Skin epidermis (tissue), 12 donors: Measurements from ENCODE around the gene RNU6-8.

Experiments
- H3K27ac ChIP-seq, 21 experiments: fragments of 200-600 bp; sonication (generic) in 11 of 21; one replicate each; pipeline ENCODE4 v1.5.0; 2020; ENCODE audit warnings: mild to moderate bottlenecking in 3 of 21, inconsistent platforms in 2 of 21, moderate library complexity in 2 of 21
- H3K4me3 ChIP-seq, 7 experiments: fragments of 200-600 bp; sonication (generic) in 2 of 7; one replicate each; pipeline ENCODE4 v1.5.0; 2020; ENCODE audit warnings: inconsistent platforms in 2 of 7, mild to moderate bottlenecking in 2 of 7, moderate library complexity in 1 of 7

The RNU6-8 gene

GRCh38 chr14:32202998-32203882, at the start of gene RNU6-8:
Gene RNU6-8, minus strand, starts transcription at chr14:32203269.
- Histone ChIP-seq H3K27ac (peak within 1 kb of the TSS; percentile 53 to 93 (median 83)), H3K4me3 (peak within 1 kb of the TSS; percentile 33 to 74 (median 56))

DNA sequence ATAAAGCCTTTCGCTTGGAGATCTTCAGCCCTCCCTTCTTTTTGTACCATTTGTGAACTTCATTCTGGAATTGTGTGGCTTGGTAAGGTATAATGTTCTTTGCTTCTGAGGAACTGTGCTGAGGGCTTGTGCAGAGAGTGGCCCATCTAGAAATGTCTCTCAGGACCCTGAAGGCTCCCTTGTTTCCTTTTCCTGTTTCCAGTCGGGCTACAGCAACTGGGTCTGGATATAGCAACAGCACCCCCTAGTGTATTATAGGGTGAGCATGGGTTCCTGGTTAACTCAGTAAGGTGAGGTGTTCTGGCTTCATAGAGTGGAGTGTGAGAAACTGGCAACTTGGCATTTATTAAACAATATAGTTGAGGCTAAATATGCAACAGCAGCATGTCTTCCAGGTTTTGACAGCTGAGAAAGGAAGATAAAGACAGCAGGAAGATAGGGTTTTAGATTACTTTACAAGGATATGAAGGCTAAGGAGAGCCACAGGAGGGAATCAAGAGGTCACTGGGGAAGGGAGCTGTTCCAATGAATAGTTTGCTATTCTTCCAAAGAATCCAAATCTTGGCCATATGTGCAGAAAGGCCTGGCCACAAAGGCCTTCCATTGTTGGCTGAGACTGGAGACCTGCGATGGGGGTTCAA, 49.1 kb upstream of the RNU6-8 start:
- no peak overlapping the region for H3K27ac ChIP-seq
- no peak overlapping the region for H3K4me3 ChIP-seq

- Histone ChIP-seq H3K4me3 (no peak overlapping the region), H3K27ac (no peak overlapping the region)
Observed at GRCh38 chr14:32251530-32251929, 48.5 kb upstream of the RNU6-8 start.

- Histone ChIP-seq H3K27ac (no peak overlapping the region), H3K4me3 (no peak overlapping the region)
Observed at GRCh38 chr14:32250681-32251080, 47.6 kb upstream of the RNU6-8 start.

GRCh38 chr14:32249780-32250179, 46.7 kb upstream of the RNU6-8 start:
- Histone ChIP-seq H3K4me3 (no peak overlapping the region), H3K27ac (no peak overlapping the region)

GRCh38 chr14:32249371-32249770, 46.3 kb upstream of the RNU6-8 start:
- H3K4me3 ChIP-seq = no peak overlapping the region

DNA sequence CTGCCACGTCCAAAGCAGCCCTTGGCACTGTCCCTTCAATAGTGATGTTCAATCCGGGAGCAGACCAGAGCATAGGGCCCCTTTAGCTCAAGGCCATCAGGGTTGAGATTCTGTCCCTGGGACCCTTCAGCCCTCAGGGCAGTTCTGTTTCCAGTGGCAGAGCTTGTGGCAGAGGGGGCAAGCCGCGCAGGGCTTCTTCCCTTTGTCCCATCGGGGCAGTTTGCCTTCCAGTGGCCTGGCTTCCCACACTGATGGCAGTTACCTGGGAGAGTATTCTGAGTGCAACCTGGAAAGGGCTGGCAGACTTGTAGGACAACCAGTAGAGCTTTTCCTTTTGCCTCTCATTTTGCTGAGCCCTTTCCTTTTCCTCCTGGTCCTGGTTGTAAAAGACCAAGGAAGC, 43.7 kb upstream of the RNU6-8 start:
- no peak overlapping the region for H3K27ac ChIP-seq
- H3K4me3 ChIP-seq = no peak overlapping the region

More at GRCh38 chr14:32249371-32249770, 46.3 kb upstream of the RNU6-8 start:
- H3K27ac ChIP-seq = no peak overlapping the region

- H3K4me3 ChIP-seq = no peak overlapping the region
Observed at GRCh38 chr14:32244404-32244803, 41.3 kb upstream of the RNU6-8 start.

DNA sequence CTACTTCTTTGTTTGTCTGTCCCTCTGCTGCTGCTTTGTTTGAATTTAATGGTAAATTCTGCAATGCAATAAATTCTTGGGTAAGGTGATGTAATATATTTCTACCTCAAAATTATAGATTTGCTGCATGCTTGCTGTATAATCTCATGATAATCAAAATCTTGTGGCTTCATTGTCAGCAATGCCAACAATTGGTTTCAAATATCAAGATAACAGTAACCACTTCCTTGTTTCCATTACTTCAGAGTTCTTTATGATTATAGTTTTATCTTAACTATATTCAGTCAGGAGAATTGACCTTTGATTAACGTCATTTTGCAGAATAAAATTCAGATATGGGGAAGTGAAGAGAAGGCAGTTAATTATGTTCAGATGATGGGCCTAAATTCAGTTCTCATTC, 30.2 kb upstream of the RNU6-8 start:
- Histone ChIP-seq H3K27ac (no peak overlapping the region), H3K4me3 (no peak overlapping the region)

More at GRCh38 chr14:32244404-32244803, 41.3 kb upstream of the RNU6-8 start:
- no peak overlapping the region for H3K27ac ChIP-seq

- H3K4me3 ChIP-seq = no peak overlapping the region
- no peak overlapping the region for H3K27ac ChIP-seq
Observed at GRCh38 chr14:32232481-32232880, 29.4 kb upstream of the RNU6-8 start.

DNA sequence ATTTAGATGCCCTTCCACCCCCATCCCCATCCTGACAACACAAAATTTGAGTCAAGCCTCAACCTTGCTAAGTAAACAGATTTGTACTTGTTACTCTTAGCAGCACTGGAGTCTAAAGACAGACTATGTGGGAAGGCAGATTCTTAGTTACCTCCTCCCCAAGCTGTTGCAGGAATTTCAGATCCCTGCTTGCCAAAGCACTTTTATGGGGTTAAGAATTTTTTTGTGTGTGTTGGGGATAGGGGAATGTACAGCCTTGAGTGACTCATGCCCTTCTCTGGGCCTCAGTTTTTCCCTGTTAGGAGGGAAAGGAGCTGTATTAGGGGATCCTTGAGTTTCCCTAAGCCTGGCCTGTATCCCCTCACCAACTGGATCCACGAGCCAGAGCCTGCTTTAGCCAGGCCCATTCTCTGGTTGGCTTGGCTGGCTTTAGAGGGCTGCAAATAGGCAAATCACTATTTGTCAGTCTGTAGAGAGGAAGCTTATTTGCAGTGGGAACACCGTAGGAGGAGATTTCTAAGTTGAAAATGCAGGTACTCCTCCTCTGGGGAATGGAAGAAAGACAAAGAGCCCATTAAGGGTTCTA, 27.7 kb upstream of the RNU6-8 start:
- no peak overlapping the region for H3K27ac ChIP-seq

DNA sequence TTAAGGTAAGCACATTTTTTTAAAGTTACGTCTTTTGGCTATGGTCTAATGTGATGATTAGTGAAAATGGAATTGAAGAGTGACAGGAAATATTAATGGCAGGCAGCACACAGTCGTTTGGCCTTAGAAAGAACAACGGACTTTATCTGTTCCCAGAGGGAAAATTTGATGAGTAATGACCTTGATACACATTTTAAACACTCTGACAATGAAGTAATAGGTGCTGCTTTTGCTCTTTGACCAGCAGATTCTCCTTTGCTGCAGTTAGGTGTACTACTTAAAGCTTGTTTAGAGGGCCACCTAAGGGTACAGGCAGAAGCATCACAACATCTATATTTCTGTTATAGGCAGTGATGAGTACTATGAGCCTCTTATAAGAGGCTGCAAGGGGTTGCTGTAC, 27.1 kb upstream of the RNU6-8 start:
- no peak overlapping the region for H3K4me3 ChIP-seq
- no peak overlapping the region for H3K27ac ChIP-seq

More for the DNA sequence above, 27.7 kb upstream of the RNU6-8 start:
- no peak overlapping the region for H3K4me3 ChIP-seq

DNA sequence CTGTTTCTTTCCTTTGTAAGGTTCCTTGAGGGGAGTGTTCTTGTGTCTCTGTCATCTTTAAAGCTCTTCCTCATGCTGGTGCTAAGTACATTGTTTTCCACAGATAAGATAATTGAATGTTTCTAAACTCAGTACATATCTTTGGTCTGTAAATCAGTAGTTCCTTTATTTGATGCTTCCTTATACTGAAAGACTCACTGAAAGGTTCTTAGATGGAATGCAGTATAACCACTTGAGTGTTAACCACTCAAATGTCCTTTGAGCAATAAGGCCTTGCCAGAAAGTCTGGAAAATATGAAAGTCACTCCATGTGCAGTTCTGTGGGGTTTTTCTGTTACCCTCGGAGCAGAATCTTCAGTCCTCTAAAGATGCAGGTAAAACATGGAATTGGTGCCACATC, 23.0 kb upstream of the RNU6-8 start:
- no peak overlapping the region for H3K4me3 ChIP-seq
- H3K27ac ChIP-seq = no peak overlapping the region

GRCh38 chr14:32225378-32225920, 22.4 kb upstream of the RNU6-8 start:
- no peak overlapping the region for H3K4me3 ChIP-seq
- H3K27ac ChIP-seq = no peak overlapping the region

GRCh38 chr14:32224737-32225377, 21.8 kb upstream of the RNU6-8 start:
- Histone ChIP-seq H3K27ac (no peak overlapping the region), H3K4me3 (no peak overlapping the region)

GRCh38 chr14:32217301-32217700, 14.2 kb upstream of the RNU6-8 start:
- no peak overlapping the region for H3K4me3 ChIP-seq
- no peak overlapping the region for H3K27ac ChIP-seq

DNA sequence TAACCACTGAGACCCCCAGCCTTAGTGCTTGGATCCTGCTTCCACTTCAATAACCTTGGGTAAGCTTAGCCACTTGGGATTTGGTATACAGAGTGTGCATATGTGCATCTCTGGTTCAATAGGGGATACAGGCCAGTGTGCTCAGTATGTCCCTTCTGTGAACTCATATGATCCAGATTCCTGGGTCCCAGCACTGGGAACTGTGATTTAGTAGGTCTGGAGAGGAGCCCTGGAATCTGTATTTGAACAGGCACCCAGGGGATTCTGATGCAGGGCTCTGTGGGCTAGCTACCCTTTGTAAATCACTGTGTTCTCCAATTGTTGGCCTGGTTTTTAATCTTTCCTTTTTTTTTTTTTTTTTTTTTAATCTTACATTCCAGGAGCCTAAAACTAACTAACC, 9.8 kb upstream of the RNU6-8 start:
- H3K4me3 ChIP-seq = no peak overlapping the region
- no peak overlapping the region for H3K27ac ChIP-seq

DNA sequence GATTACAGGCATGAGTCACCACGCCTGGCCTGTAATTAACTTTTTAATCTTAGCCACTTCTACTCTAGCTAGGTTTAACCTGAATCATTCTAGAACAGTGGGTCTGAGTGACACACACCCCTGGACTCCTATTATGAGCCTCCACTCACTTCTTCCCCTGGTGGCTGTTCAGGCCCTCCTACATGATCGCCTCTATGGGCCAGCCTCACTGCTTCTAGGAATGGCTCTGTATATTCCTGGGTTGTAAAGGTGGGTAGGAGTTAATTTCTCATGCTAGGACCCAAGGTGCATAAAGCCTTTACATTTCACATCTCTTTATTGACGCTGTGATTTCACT, 8.0 kb upstream of the RNU6-8 start:
- H3K27ac ChIP-seq = no peak overlapping the region
- H3K4me3 ChIP-seq = no peak overlapping the region

DNA sequence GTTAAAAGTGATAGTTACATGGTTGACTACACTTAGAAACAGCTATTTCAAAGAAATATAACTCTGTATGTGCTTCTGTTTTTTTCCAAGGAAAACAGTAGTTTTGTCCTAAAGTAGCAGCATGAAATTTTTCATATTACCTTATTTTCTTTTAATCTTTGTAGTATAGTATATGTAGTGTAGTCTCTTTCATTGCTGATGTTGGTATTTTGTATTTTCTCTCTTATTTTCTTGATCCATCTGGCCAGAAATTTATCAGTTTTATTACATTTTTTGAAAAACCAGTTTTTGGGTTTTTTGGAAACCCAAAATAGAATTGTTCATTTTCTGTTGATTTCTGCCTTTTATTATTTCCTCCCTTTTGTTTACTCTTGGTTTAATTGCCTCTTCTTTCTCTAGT, 6.4 kb upstream of the RNU6-8 start:
- H3K27ac ChIP-seq = no peak overlapping the region

DNA sequence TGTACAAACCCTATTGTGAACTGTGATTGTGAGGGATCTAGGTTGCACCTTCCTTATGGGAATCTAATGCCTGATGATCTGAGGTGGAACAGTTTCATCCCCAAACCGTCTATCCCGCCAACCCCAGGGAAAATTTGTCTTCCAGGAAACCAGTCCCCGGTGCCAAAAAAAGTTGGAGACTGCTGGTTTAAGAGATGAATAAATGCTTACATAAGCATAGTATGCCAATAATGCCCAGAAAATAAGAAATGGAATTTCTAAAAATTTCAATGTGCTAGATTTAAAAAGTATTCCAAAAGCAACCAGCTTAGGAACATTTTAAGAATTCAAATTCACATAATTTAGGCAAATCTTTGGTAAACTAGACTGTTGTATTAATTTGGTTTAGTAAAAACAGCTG, 5.4 kb upstream of the RNU6-8 start:
- H3K27ac ChIP-seq = no peak overlapping the region
- H3K4me3 ChIP-seq = no peak overlapping the region

More for the DNA sequence above, 6.4 kb upstream of the RNU6-8 start:
- H3K4me3 ChIP-seq = no peak overlapping the region
